ENCODE measurements around the gene SFRP4. TPM values are rescaled to one million over a fixed set of nuclear protein-coding genes. Genes with fewer than 3 reads are reported as not detected.

SFRP4 gene
- total RNA-seq, 2 experiments from 2014 or later: not detected

DNA sequence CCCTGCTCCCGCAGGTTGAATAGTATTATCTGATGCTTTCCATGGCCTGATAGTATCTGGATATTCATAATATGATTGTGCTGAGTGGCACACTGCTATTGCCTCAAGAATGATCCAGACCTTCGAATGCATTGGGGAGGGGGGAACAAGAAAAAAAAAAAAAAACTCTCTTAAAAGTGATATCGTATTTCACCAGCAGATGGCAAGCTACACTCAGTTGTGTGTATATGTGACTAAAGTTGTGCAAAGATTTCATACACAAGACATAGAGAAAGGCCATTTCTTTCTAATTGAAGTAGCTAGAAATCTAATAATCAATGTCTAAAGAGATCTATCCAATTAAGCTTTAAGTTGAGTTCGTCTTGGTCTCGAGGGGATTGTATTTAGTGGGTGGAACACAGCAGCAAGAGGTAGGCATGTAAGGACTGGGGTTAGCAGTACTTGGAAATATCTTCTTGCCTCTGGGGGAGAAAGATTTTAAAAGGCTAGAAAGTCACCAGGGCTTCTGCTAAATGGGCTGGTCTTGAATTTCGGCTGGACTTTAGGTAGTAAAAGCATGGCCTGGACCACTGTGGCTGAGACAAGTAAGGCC is 15.3 kb downstream of the SFRP4 start:
- peak in 1 of 14 experiments; percentile 15 for DNase-seq
- CTCF ChIA-PET: interaction anchor here (1.0 kb wide), 1 partner anchor 12 kb away, joined by 3 read pairs; no protein-coding TSS in a partner anchor
- Histone ChIP-seq H3K27me3 (ENCODE audit: control insufficient read depth in 1 of 2, insufficient read depth in 2 of 2, low read length in 2 of 2) (peaks cover 2 to 3% of the 10 kb centered on the region in 2 experiments), H3K36me3 (ENCODE audit: insufficient read depth, low read length) (no peaks in the 10 kb centered on the region), H3K4me3 (ENCODE audit: low read length) (no peak overlapping the region), H3K4me1 (ENCODE audit: insufficient read depth, low read length) (no peaks in the 10 kb centered on the region), H3K9me3 (ENCODE audit: control insufficient read depth in 1 of 2, insufficient read depth in 1 of 2, low read length in 2 of 2) (no peaks in the 10 kb centered on the region), H3K27ac (ENCODE audit: low read depth in 1 of 2, low read length in 2 of 2) (no peak overlapping the region)
- TF ChIP-seq, protein P1, sequence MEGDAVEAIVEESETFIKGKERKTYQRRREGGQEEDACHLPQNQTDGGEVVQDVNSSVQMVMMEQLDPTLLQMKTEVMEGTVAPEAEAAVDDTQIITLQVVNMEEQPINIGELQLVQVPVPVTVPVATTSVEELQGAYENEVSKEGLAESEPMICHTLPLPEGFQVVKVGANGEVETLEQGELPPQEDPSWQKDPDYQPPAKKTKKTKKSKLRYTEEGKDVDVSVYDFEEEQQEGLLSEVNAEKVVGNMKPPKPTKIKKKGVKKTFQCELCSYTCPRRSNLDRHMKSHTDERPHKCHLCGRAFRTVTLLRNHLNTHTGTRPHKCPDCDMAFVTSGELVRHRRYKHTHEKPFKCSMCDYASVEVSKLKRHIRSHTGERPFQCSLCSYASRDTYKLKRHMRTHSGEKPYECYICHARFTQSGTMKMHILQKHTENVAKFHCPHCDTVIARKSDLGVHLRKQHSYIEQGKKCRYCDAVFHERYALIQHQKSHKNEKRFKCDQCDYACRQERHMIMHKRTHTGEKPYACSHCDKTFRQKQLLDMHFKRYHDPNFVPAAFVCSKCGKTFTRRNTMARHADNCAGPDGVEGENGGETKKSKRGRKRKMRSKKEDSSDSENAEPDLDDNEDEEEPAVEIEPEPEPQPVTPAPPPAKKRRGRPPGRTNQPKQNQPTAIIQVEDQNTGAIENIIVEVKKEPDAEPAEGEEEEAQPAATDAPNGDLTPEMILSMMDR (IDR thresholded peaks at IDR 0.05): no peak
- H3K36me3 Mint-ChIP-seq (ENCODE audit: low read depth): no peaks in the 10 kb centered on the region
- POLR2A ChIA-PET: no interaction called here
- ATAC-seq (ENCODE audit: poor library complexity): no peak
- no peaks in the 10 kb centered on the region for H3K4me1 Mint-ChIP-seq (ENCODE audit: low read depth)
- H3K27ac Mint-ChIP-seq: no peak overlapping the region
- no peak overlapping the region for H3K4me3 Mint-ChIP-seq
- peaks cover 4% of the 10 kb centered on the region for H3K27me3 Mint-ChIP-seq
- intact Hi-C loops (cut with DNase I, micrococcal nuclease): no loop called here
- H3K9me3 Mint-ChIP-seq: no peaks in the 10 kb centered on the region

DNA sequence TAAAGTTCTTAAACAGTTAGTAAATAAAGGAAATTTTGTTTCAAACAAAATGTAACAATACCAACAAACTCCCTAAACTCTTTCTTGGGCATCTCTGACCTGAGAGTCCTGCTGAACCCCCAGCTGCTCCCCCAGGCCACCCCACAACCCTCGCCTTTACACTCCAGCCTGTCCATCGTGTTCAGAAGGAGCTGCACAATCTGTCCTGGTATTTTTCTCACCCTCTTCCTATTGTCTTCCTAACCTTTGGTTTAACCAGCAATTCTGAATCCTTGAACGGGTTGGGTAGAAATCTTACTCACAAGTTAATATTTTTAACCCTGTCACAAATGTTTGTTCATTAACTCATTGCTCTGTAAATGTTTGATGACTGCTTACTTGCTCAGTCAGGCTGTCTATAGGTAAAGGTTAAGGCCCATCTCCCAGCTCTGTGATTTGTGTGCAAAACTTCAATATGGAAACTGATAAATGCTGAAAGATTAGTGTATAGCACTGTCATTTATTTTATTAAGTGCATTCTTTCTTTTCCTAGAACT is 16.8 kb downstream of the SFRP4 start:
- Histone ChIP-seq H3K4me3 (ENCODE audit: low read length) (no peak overlapping the region), H3K27ac (ENCODE audit: low read depth in 1 of 2, low read length in 2 of 2) (no peak overlapping the region), H3K36me3 (ENCODE audit: insufficient read depth, low read length) (no peaks in the 10 kb centered on the region), H3K27me3 (ENCODE audit: control insufficient read depth in 1 of 2, insufficient read depth in 2 of 2, low read length in 2 of 2) (peaks cover 5% of the 10 kb centered on the region in 2 experiments), H3K4me1 (ENCODE audit: insufficient read depth, low read length) (no peaks in the 10 kb centered on the region), H3K9me3 (ENCODE audit: control insufficient read depth in 1 of 2, insufficient read depth in 1 of 2, low read length in 2 of 2) (no peaks in the 10 kb centered on the region)
- POLR2A ChIA-PET: no interaction called here
- no peak overlapping the region for H3K4me3 Mint-ChIP-seq
- no peak overlapping the region for H3K27ac Mint-ChIP-seq
- DNase-seq: no peak
- no peaks in the 10 kb centered on the region for H3K9me3 Mint-ChIP-seq
- ATAC-seq (ENCODE audit: poor library complexity): no peak
- intact Hi-C loops (cut with DNase I, micrococcal nuclease): no loop called here
- CTCF ChIA-PET: no interaction called here
- TF ChIP-seq, protein P1 (IDR thresholded peaks at IDR 0.05): no peak
- H3K4me1 Mint-ChIP-seq (ENCODE audit: low read depth): no peaks in the 10 kb centered on the region
- no peaks in the 10 kb centered on the region for H3K36me3 Mint-ChIP-seq (ENCODE audit: low read depth)
- peaks cover 6% of the 10 kb centered on the region for H3K27me3 Mint-ChIP-seq

DNA sequence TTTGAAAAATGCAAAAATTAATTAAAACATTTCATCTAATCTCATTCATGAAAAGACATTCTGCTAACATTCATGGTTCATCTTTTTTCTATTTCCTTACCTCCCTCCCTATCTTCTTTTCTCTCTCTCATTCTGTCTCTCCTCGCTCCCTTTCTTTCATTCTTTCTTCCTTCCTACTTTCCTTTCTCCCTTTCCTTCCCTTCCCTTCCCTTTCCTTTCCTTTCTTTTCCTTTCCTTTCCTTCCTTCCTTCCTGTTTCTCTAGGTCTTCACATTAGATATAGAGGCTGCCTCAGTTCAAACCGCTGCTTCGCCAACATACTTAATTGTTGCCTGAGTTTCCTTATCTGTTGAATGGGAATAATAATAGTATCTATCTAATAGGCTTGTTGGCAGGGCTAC is 21.9 kb downstream of the SFRP4 start:
- H3K27ac ChIP-seq (ENCODE audit: low read depth in 1 of 2, low read length in 2 of 2): no peak overlapping the region
- intact Hi-C loops (cut with DNase I, micrococcal nuclease): no loop called here
- DNase-seq (no peak), ATAC-seq (ENCODE audit: poor library complexity) (no peak)
- POLR2A ChIA-PET: no interaction called here
- Mint-ChIP-seq H3K9me3 (peaks cover 3% of the 10 kb centered on the region), H3K4me3 (no peak overlapping the region), H3K27me3 (peaks cover 8% of the 10 kb centered on the region), H3K4me1 (ENCODE audit: low read depth) (no peaks in the 10 kb centered on the region), H3K36me3 (ENCODE audit: low read depth) (no peaks in the 10 kb centered on the region), H3K27ac (no peak overlapping the region)
- H3K4me1 ChIP-seq (ENCODE audit: insufficient read depth, low read length): no peaks in the 10 kb centered on the region
- no peaks in the 10 kb centered on the region for H3K36me3 ChIP-seq (ENCODE audit: insufficient read depth, low read length)
- CTCF ChIA-PET: no interaction called here
- H3K9me3 ChIP-seq (ENCODE audit: control insufficient read depth in 1 of 2, insufficient read depth in 1 of 2, low read length in 2 of 2): no peaks in the 10 kb centered on the region
- H3K4me3 ChIP-seq (ENCODE audit: low read length): no peak overlapping the region
- TF ChIP-seq, protein P1 (IDR thresholded peaks at IDR 0.05): no peak
- H3K27me3 ChIP-seq (ENCODE audit: control insufficient read depth in 1 of 2, insufficient read depth in 2 of 2, low read length in 2 of 2): peaks cover 3 to 5% of the 10 kb centered on the region in 2 experiments
